ENCODE data around the gene RNF112. TPM values are rescaled to one million over a fixed set of nuclear protein-coding genes. Genes with fewer than 3 reads are reported as not detected.
A peak's percentile ranks its signal among the peaks of the same experiment; 100 is the strongest.

The RNF112 gene
- total RNA-seq, 1 donor from 2014 or later = 0.36 TPM

DNA sequence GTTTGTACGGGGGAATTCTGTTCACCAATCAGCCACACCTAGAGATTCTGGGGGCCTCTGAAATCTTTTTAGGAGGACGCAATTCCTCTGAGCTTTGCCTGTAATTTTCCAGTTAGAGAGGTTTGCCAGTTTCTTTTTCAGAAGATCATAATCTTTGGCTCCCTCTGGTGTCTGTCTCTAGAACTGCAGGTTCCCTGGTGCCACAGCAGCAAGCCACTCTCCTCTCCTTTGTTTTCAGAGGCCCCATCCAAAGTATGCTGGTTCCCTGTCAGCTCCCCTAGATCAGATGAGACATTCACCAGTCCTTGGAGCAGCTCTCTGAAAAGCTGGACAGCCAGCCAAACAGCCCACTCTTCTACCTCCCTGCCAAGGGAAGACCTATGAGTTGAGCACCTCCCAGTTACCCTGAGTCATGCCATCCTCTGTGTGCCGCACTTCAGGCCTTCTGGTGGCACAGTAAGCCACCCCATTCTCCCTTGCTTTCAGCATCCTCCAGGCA lies 36.1 kb downstream of the RNF112 start:
- H3K27me3 Mint-ChIP-seq (ENCODE audit: low read depth, unreplicated experiment) = peaks cover 5% of the 10 kb centered on the region
- Histone ChIP-seq H3K27ac (ENCODE audit: low read depth, low read length) (peak overlapping the region; percentile 17), H4K20me1 (ENCODE audit: insufficient read depth, low read length) (no peaks in the 10 kb centered on the region), H3K4me1 (ENCODE audit: insufficient read depth, low read length) (peaks cover 24% of the 10 kb centered on the region), H3K9ac (ENCODE audit: low read length) (peak overlapping the region; percentile 57), H3K9me3 (ENCODE audit: insufficient read depth, low read depth, low read length) (peaks cover 6% of the 10 kb centered on the region), H3K4me2 (ENCODE audit: low read length) (peak overlapping the region; percentile 32), H3K79me2 (ENCODE audit: insufficient read depth, low read length) (no peaks in the 10 kb centered on the region), H3K4me3 (ENCODE audit: insufficient read depth, low read depth, low read length) (no peak overlapping the region), H3K27me3 (ENCODE audit: insufficient read depth, low read length) (no peaks in the 10 kb centered on the region), H2AFZ (ENCODE audit: low read depth, low read length) (peak overlapping the region; percentile 59), H3K36me3 (ENCODE audit: insufficient read depth, low read length) (no peaks in the 10 kb centered on the region)
- no peak overlapping the region for H3K4me3 Mint-ChIP-seq (ENCODE audit: unreplicated experiment)
- H3K9me3 Mint-ChIP-seq (ENCODE audit: unreplicated experiment) = peaks cover 22% of the 10 kb centered on the region
- peak overlapping the region; percentile 16 for H3K27ac Mint-ChIP-seq (ENCODE audit: unreplicated experiment)
- peaks cover 15% of the 10 kb centered on the region for H3K4me1 Mint-ChIP-seq (ENCODE audit: low read depth, unreplicated experiment)
- DNase-seq (ENCODE audit: low read depth) = peak; percentile 24
- TF ChIP-seq, protein P1, sequence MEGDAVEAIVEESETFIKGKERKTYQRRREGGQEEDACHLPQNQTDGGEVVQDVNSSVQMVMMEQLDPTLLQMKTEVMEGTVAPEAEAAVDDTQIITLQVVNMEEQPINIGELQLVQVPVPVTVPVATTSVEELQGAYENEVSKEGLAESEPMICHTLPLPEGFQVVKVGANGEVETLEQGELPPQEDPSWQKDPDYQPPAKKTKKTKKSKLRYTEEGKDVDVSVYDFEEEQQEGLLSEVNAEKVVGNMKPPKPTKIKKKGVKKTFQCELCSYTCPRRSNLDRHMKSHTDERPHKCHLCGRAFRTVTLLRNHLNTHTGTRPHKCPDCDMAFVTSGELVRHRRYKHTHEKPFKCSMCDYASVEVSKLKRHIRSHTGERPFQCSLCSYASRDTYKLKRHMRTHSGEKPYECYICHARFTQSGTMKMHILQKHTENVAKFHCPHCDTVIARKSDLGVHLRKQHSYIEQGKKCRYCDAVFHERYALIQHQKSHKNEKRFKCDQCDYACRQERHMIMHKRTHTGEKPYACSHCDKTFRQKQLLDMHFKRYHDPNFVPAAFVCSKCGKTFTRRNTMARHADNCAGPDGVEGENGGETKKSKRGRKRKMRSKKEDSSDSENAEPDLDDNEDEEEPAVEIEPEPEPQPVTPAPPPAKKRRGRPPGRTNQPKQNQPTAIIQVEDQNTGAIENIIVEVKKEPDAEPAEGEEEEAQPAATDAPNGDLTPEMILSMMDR (IDR thresholded peaks at IDR 0.05; ENCODE audit: insufficient read depth, low read depth, low read length) = peak; percentile 98
- no peak for TF ChIP-seq EZH2 (IDR thresholded peaks at IDR 0.05; ENCODE audit: insufficient read depth, low read length)
- FAIRE-seq = no peak
- H3K36me3 Mint-ChIP-seq (ENCODE audit: low read depth, unreplicated experiment) = peaks cover 6% of the 10 kb centered on the region

DNA sequence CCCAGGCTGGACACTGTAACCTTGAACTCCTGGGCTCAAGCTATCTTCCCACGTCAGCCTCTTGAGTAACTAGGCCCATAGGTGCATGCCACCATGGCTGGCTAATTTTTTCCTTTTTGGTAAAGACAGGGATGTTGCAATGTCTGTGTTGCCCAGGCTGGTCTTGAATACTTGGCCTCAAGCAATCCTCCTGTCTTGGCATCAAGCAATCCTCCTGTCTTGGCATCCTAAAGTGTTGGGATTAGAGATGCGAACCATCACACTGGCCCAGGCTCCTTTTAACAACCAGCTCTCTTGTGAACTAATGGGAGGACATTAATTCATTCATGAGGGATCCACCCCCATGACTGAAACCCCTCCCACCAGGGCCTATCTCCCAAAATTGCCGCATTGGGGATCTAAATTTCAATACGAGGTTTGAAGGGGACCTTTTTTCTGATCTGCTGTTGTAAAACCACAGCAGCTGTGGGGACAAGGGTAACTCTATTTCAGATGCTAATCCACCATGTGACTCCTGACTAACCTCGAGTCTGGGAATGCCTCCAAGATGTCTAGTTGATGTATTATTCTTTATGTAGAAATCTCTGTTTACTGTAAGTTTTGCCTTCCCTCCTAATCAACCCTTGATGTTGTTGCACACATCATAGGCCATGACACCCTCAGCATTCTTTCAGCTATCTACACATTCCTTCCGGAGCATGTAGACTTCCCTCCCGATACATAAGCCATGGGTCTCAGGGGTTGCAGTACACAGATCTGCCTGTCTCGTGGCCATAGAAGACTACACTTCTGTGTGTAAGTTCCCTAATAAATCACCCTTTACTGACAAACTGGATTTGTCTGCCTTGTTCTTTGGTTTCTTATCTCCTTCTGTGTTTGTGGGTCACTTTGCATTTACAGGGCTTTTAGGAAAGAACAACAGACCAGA lies 37.6 kb downstream of the RNF112 start:
- Histone ChIP-seq H3K4me2 (ENCODE audit: low read length) (peak overlapping the region; percentile 63), H3K4me1 (ENCODE audit: insufficient read depth, low read length) (peaks cover 24% of the 10 kb centered on the region), H2AFZ (ENCODE audit: low read depth, low read length) (no peak overlapping the region), H3K79me2 (ENCODE audit: insufficient read depth, low read length) (no peaks in the 10 kb centered on the region), H3K9me3 (ENCODE audit: insufficient read depth, low read depth, low read length) (no peaks in the 10 kb centered on the region), H4K20me1 (ENCODE audit: insufficient read depth, low read length) (no peaks in the 10 kb centered on the region), H3K9ac (ENCODE audit: low read length) (peak overlapping the region; percentile 35), H3K4me3 (ENCODE audit: insufficient read depth, low read depth, low read length) (peak overlapping the region; percentile 1), H3K36me3 (ENCODE audit: insufficient read depth, low read length) (no peaks in the 10 kb centered on the region), H3K27me3 (ENCODE audit: insufficient read depth, low read length) (peaks cover 10% of the 10 kb centered on the region), H3K27ac (ENCODE audit: low read depth, low read length) (peak overlapping the region; percentile 62)
- peak; percentile 98 for DNase-seq (ENCODE audit: low read depth)
- Mint-ChIP-seq H3K4me3 (ENCODE audit: unreplicated experiment) (no peak overlapping the region), H3K27ac (ENCODE audit: unreplicated experiment) (peak overlapping the region; percentile 50), H3K4me1 (ENCODE audit: low read depth, unreplicated experiment) (peaks cover 15% of the 10 kb centered on the region), H3K27me3 (ENCODE audit: low read depth, unreplicated experiment) (peaks cover 13% of the 10 kb centered on the region), H3K36me3 (ENCODE audit: low read depth, unreplicated experiment) (peaks cover 4% of the 10 kb centered on the region), H3K9me3 (ENCODE audit: unreplicated experiment) (peaks cover 9% of the 10 kb centered on the region)
- peak; percentile 91 for FAIRE-seq
- TF ChIP-seq, protein P1 (IDR thresholded peaks at IDR 0.05; ENCODE audit: insufficient read depth, low read depth, low read length) = no peak
- no peak for TF ChIP-seq EZH2 (IDR thresholded peaks at IDR 0.05; ENCODE audit: insufficient read depth, low read length)

All from astrocyte (in vitro differentiated cells and primary cell).